GM18870 (cell line): ENCODE data around the gene RASA2.
"Not testable (repeated sequence)": the region's sequence is repeated elsewhere in the genome, so short reads cannot be mapped to it uniquely, and the experiment has no call there.

ENCODE experiments used
- ATAC-seq: cut with Tn5 transposase; IDR thresholded peaks from one replicate; pipeline ENCODE4 v1.9.1; 2021; ENCODE audit warnings: moderate library complexity; ENCODE audit not compliant: unreplicated experiment

The RASA2 gene

DNA sequence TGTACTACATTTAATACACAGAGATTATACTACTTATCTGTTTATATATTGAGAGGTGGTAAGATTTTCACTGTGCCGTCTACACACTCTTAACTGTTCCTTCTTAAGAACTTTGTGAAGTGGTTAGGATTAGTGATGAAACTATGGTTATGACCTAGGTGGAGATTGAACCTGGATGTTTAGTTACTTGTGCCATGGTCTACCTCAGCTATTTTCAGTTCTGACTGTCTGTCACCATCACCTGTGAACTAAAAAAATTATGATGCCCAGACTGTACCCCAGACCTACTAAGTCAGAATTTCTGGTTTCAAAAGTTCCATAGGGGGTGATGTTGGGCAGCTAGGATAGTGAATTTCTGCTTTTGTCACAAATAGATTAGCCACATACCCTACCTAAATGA, 6.4 kb downstream of the RASA2 start:
- no peak for ATAC-seq

DNA sequence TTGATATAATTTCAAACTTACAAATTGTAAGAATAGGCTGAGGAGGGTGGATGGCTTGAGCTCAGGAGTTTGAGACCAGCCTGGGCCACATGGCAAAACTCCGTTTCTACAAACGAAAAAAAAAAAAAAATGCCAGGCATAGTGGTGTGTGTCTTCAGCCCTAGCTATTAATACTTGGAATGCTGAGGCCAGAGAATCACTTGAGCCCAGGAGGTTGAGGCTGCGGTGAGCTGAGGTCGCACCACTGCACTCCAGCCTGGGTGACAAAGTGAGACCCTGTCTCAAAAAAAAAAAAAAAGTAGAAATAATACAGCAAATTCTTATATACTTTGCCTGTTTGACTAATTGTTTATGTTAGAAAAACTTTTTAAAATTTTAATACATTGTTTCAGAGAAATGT, 10.8 kb downstream of the RASA2 start:
- not testable (repeated sequence) for ATAC-seq

DNA sequence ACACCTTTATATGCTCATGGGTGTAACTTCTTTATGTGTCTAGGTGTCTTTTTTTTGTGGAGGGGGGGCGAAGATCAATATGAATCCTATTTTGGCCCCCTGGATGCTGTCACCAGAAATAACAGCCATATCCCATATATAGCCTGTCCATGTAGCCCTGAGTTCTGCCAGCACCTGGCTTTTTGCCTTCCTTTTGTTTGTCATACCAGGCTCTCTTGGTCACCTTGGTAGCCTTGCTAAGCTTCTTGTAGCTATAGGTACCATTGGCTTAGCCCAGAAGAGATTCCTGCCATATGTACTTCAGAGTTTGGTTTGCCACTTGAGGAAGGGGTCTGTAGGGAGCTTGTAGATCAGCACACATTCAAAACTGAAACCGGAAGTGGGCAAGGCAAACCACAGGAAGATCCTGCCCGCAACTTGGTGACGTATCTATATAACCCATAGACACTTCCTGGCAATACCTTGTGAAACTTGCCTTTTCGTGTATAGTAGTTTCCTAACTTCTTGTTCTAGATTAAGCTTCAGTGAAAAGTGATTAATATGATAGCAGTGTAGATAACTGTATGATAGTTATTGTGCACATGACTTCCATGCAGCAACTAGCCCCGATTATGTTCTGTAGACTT, 11.9 kb downstream of the RASA2 start:
- ATAC-seq = peak; percentile 95

DNA sequence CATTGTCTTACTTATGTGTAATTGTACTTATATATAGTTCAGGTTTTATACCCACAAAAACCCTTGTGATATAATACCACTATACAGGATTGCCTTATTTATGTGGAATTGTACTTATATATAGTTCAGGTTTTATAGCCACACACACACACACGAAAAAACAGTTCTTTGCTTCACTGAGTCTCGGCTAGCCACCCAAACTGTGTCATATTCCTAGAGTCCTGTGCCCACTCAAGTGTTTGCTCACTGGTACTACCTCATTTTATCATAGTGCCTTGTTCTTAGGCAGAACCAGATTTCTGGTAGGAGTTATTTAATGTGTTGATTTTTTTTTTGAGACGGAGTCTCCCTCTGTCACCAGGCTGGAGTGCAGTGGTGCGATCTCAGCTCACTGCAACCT, 12.5 kb downstream of the RASA2 start:
- ATAC-seq = no peak

DNA sequence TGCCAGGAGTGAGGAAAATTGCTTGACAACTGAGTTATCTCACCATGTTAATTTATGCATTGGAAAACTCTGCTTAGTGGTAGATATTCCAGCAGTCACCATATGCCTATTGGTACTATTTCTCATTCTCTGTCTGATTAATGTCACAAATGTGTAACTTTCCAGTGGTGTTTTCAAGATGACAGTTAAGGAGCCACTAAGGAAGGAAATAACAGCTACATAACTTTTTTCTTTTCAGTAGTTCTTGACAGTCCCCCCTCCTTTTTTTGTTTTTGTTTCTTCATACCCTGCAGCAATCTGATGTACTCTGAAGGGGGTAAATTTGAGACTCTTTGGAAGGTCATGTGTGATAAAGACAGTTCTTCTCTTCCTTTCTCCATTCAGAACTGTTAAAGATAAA, 13.1 kb downstream of the RASA2 start:
- no peak for ATAC-seq

DNA sequence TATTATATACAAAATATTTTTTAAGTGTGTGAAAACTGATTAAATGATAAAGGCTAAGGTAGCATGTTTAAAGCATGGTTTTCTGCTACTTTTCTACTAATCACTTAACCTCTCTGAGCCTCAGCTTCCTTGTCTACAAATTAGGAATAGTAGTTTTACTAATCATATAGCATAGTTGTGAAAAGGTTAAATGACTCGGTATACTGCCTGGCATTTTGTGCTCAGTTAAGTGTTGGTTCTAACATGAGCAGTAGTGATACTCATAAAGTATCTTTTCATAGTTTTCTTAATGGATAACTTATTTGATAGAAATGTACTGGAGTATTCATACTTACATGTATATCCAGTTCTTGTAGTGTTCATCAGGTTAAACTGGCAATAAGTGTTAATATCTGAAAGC, 13.6 kb downstream of the RASA2 start:
- ATAC-seq = no peak

DNA sequence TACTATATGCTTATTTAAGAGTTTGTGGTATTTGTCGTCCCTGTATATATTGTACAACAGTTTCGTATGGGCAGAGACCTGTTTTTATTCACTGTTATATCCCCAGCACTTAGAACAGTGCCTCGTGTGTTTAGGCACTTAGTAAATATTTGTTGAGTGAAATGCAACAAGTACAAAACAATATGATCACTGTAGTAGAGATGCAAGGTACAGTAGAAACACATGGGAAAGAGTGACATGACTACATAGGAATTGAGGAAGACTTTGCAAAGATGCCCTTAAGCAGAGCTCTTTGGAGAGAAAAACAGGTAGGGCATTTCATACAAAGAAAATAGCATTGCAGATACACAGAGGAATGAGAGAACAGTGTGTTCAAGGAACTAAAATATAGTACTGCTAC, 18.3 kb downstream of the RASA2 start:
- ATAC-seq = no peak

DNA sequence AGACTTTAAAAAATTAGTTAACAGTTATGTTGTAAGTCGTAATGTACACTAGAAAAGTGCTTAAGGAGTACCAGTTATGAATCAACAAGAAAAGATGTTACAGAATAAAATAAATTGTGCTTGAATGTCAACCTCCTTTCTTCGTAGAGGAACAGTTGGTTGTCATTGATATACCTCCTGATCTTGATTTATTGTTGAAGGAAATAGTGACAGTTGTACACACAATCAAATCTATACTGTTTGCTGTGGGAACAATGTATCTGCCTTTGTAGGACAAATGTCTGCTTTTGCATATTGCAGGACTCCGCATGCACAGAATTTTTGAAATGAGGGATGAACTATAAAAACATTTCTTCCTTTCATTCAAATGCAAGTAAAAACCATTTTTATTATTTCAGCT, 19.2 kb downstream of the RASA2 start:
- ATAC-seq = no peak

DNA sequence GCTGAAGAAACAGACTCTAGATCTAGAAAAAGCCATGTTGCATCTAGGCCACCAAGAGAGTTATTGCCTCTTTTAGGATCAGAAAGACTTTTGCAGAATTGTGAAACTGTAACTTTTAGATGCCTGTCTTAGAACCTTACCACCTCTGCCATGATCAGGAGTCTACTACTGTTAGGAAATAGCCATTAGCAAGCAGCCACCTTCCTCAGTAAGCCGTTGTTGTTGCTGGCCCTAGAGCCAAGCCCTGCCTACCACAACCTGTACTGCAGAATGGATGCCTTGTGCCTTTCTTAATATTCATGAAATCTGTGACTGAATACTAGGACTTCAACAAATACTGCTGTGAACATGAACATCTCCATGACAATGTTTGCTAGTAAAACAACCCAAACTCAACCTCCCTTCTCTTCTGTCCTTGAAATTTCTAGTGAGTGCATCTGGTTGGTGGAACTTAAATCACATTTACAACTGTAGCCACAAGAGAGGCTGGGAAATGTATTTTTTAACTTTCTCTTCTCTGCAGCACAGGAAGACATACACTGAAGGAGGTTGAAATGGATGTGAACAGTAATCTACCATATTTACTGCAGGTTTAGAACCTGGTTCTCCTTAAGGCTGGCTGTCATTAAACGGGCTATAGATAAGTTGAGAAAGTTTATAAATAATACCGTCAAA, 20.7 kb downstream of the RASA2 start:
- no peak for ATAC-seq

DNA sequence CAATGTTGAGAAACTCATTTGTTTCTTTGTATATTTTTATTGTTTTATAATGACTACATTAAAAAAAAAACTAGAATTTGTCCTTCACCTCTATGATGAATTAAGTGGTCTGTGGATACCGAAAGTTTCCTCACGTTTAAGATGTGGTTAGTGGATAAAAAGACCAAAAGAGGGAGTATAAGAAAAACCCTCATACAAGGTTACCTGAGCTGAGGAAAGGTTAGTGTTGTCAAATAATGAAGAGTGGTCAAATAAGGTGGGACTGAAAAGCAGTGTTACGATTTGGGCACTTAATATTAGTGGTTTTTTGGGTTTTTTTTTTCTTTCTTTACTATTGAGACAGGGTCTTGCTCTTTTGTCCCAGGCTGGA, 21.2 kb downstream of the RASA2 start:
- ATAC-seq = no peak

DNA sequence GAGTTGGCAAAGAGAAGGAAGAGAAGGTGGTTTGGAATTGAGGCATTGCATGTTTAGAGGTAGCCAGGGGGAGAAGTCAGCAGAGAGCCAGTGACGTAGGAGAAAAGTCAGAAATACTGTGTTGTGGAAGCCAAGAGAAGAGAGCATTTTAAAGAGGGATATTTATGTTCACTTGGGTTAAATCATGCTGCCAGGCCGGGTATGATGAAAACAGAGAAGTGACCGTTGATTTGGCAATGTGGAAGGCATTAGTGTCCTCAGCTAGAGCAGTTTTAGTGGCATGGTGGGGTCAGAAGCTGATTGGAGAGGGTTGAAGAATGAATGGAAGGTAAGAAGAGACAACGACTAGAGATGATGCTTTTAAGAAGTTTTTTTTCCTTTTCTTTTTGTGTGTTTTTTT, 24.5 kb downstream of the RASA2 start:
- ATAC-seq = no peak

DNA sequence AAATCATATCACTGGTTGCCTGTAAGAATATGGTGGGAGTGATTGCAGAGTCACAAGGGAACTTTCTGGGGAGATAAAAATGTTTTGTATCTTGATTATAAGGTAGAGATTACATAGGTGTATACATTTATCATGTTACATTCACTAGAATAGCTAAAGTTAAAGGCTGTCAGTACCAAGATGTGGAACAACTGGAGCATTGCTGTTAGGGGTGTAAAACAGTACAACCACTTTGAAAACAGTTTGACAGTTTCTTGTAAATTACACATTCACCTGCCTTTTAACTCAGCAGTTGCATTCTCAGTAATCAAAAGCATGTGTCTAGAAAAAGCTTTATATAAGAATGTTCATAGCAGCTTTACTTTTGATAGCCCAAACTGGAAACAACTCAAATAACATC, 27.6 kb downstream of the RASA2 start:
- ATAC-seq = no peak

DNA sequence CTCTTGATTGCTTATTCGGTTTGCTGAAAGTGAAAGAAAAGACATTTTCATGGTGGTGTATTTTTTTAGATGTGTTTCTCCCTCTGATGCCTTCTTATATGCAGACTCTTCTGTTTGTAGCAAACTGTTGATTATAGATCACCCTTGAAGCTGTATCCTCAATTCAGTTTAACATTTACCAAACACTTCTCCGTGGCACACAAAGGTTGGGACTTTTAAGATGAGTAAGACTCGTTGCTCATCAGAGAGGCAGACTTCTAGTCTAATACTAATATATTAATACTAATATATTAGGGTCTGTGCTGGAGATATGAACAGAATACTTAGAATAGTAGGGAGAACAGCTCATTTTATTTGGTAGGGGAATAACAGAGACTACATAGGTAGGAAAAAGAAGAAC, 32.8 kb downstream of the RASA2 start:
- ATAC-seq = no peak

DNA sequence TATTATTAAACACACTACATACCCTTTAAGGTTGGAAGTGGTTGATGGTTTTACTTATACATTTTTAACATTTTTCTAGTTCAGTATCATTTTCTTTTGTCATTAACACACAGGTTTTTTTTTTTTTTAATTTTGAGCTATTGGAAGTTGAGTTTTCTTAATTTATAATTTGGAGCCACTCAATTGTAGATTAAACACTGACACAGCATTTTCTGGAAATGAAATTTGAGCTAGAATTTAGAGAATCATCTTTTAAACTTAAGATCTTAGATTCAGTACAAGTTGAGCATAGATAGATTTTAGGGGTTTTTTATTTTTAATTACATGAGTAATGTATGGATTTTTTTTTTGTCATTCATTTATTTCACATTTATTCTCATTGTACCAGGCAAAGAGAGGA, 35.0 kb downstream of the RASA2 start:
- no peak for ATAC-seq

DNA sequence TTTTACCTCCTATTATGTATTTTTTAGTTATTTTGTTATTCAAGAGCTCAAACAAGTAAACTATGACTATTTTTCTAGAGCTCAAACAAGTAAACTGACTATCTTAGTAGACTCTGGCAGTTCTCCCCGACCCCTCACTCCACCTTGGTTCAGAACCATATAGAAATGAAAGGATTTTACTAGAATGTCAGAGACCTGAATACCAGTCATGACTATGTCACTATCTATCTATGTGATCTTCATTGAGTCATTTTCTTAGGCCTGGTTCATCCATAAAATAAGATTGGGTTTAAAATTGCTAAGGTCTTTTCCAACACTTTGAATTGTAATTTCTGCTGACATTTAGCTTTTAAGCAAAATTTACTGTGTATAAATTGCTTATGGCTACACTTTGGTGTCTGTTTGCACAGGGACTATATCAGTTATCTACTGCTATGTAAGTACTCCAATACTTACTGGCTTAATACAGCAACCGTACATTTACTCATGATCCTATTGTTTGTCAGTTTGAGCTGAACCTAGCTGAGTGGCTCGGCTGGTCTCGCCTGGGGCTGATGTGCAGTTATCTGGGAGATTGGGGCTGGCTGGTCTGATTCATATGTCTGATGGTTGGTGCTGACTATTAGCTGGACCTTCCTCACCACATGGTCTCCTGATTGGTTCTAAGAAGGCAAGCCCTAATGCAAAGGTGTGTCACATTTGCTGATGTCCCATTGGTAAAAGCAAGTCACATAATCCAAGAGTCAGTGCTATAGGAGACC, 37.0 kb downstream of the RASA2 start:
- ATAC-seq = no peak

DNA sequence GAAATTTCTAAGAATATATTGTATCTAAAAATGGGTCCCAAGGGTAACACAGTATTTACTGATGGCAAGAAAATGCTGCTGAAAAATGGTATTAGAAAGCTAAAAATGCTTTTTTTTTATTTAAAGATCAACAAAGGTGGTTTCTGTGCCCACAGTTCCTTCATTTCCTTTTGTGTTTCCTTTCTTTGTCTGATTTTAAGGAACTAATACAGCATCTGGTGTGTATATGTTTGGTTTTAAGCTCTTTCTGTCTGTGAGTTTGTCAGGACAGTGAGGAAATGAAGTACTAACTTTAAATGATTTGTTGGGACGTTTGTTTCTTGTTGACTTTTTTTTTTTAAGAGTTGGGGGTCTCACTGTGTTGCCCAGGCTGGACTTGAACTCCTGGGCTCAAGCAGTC, 38.2 kb downstream of the RASA2 start:
- no peak for ATAC-seq

DNA sequence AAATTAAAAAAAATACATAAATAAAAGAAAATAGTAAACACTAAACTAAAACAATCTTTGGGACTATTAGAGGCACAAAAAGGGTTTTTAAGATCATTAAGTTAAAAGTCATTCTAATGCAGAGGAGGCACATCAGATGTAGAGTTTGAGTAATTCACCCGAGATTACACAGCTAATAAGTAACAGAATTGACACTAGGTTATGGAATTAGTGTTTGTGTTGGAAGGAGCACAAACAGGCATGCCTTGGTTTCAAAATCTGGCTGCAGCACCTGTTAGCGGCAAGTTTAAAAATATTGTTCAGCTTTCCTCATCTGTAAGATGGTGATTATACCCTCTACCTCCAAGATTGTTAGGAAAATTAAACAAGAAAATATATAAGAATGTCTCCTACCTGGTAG, 39.0 kb downstream of the RASA2 start:
- no peak for ATAC-seq

DNA sequence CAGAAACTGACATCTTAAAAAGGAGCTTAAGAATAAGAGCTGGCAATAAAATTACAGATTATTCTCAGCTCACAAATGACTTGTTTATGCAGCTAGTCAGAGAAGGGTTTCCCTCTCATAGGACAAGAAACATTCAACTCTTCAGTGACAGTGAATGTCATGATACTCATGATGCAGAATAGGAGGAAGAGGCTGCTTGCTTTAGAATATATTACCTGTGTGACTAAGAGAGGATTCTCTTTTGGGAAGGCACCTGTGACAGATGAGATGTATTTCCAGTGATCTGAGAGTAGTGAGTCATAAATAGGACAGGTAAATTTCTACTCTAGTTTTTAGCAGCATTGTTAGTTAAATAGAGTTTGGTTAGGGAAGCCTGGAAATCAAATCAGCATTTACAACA, 39.9 kb downstream of the RASA2 start:
- no peak for ATAC-seq

DNA sequence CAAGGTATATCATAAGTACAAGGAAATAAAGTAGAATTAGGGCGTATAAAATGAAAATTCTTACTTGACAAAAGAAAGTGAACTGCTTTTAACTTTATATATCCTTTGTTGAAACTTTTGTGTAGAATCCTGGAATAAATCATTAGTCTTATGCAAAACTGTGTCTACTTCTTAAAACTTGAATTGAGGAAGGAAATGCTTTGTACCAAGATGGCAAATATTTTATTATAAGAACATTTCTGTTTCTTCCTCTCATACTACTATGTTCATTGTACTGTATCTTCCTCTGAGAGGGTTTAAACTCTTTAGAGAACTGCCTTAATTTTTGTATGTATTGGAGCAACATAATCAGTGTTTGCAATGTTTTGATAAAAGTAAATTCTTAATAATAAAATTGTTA, 42.0 kb downstream of the RASA2 start:
- no peak for ATAC-seq

DNA sequence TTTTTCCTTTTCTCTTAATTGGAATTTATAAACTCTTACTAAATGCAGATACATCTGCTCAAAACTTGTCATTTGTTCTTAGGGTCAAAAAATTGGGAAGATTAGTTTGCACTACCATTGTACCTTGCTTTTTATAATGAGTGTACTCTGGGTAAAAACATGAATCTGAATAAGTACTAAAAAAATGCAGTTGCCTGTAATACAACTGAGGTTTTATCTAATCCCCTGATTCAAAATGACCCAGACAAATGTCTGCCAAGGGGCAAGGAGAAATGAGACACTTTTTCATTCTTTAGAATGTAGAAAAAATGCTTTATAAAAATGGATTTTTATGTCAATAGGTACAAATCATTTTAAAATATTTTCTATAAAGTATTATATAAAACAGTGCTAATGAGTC, 42.4 kb downstream of the RASA2 start:
- no peak for ATAC-seq

DNA sequence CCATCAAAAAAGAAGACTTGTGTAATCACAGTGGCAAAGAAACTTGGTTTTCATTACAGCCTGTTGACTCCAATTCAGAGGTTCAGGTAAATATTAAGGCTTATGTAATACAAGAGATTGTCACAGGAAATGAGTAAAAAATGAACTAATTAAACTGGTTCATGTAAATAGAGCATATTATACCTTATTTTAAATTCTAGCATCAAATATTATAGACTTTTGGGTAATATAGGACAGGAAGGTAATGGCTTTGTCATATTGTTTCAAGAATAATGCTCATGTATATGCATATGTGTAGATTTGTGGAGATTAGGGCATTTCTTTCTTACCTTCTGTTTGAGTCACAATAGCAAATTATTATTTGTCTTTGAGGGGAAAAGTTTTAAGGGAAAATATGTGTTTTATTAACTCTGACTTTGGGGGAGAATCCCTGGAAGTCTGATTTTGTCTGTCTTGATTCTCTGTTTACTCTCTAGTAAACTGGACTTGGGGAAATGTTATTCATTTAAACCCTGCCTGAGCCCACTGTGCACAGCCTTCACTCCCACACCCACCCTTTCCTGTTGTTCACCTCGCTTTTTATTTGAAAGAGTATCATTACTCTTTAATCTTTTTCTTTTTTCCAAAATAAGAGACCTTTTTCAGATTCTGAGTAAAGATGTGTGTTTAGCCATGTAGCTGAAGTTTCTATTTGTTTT, 43.0 kb downstream of the RASA2 start:
- no peak for ATAC-seq

DNA sequence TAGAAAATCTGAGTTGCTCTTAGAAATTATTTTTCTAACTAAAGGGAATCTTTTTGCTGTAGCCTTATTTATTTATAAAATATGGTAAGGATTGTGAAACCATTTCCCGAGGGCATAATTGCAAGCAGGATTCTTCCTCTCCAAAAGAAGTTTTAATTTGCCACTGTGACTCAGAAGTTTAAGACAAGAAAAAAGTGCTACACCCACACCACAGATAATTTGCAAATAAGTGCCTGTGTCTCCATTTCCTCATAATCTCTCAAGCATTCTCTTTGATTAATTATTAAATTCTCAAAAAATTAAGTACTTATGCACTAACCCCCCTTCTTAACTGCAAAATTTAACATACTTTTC, 43.6 kb downstream of the RASA2 start:
- no peak for ATAC-seq
